Lower leg skin (tissue), 4 donors: Measurements from ENCODE around the gene SRL. TPM values are rescaled to one million over a fixed set of nuclear protein-coding genes. Genes with fewer than 3 reads are reported as not detected.

Experiments
- DNase-seq, 2 donors: peaks; one replicate each; pipeline ENCODE4 v3.0.0-alpha.2; 2019; ENCODE audit warnings: low spot score in 2 of 2
- H3K4me3 ChIP-seq: fragments of 200-600 bp; sonication (generic); 2 replicates; pipeline ENCODE4 v1.5.1; 2017; ENCODE audit warnings: mild to moderate bottlenecking, low read depth; ENCODE audit not compliant: poor library complexity, severe bottlenecking
- CTCF ChIP-seq, 3 donors: fragments of 450-650 bp; IDR thresholded peaks; one replicate each; pipeline ENCODE4 v1.5.1; 2016; ENCODE audit warnings: antibody characterized with exemption in 3 of 3, mild to moderate bottlenecking in 3 of 3, moderate library complexity in 2 of 3
- POLR2A ChIP-seq, 2 donors: fragments of 450-650 bp; IDR thresholded peaks; one replicate each; pipeline ENCODE4 v1.6.1; 2016 to 2017; ENCODE audit warnings: antibody characterized with exemption in 2 of 2, mild to moderate bottlenecking in 1 of 2, moderate library complexity in 1 of 2
- WGBS, 2 donors: methylation state at CpG; one replicate each; pipeline ENCODE4 v1.1.5; 2018; 5-methylcytosine and 5-hydroxymethylcytosine counted together
- intact Hi-C: fragments of 100-400 bp; cut with DNase I; formaldehyde crosslinking; loops from one replicate; pipeline ENCODE4 v1.15.0; 2023; ENCODE audit warnings: low total_unique reads
- total RNA-seq, 4 donors: library from RNA; depleted of rRNA; stranded (reverse); fragments of >200 nt; gene quantifications; one replicate each; pipeline ENCODE4 v1.1.0, GENCODE V29; 2016

The SRL gene
- total RNA-seq, 4 donors from 2014 or later = 0.04 to 1.0 (median 0.55) TPM

- 69 to 74% methylated on average over 7 of the region's 7 CpGs for WGBS, 2 donors
- intact Hi-C loops = no loop called here
- DNase-seq = no peak
- no peak for TF ChIP-seq CTCF (IDR thresholded peaks at IDR 0.05)
- no peak for TF ChIP-seq POLR2A (IDR thresholded peaks at IDR 0.05)
- no peak overlapping the region for H3K4me3 ChIP-seq
Measured at GRCh38 chr16:4265676-4266075, 23.8 kb upstream of the SRL start.

- no peak for TF ChIP-seq CTCF (IDR thresholded peaks at IDR 0.05)
- no peak for TF ChIP-seq POLR2A (IDR thresholded peaks at IDR 0.05)
- no peak overlapping the region for H3K4me3 ChIP-seq
- 60 to 71% methylated on average over 5 of the region's 5 CpGs for WGBS, 2 donors
- intact Hi-C loops = no loop called here
- DNase-seq = no peak
Measured at GRCh38 chr16:4264546-4264945, 22.7 kb upstream of the SRL start.

- intact Hi-C loops = no loop called here
- peak; percentile 71 to 94 for DNase-seq
- WGBS, 2 donors = 65 to 71% methylated on average over 17 to 23 of the region's 39 CpGs
- H3K4me3 ChIP-seq = no peak overlapping the region
- TF ChIP-seq POLR2A (IDR thresholded peaks at IDR 0.05) = no peak
Measured at GRCh38 chr16:4263504-4264436, 21.9 kb upstream of the SRL start.

GRCh38 chr16:4262303-4262835 lies 20.5 kb upstream of the SRL start:
- WGBS, 2 donors = 92 to 95% methylated on average over 22 of the region's 22 CpGs

GRCh38 chr16:4261557-4262172 lies 19.8 kb upstream of the SRL start:
- no peak for TF ChIP-seq CTCF (IDR thresholded peaks at IDR 0.05)
- TF ChIP-seq POLR2A (IDR thresholded peaks at IDR 0.05) = no peak
- intact Hi-C loops = no loop called here
- DNase-seq = no peak
- no peak overlapping the region for H3K4me3 ChIP-seq
- 90 to 92% methylated on average over 35 of the region's 35 CpGs for WGBS, 2 donors

More at GRCh38 chr16:4262303-4262835, 20.5 kb upstream of the SRL start:
- no peak for DNase-seq
- intact Hi-C loops = no loop called here
- TF ChIP-seq CTCF (IDR thresholded peaks at IDR 0.05) (no peak), POLR2A (IDR thresholded peaks at IDR 0.05) (no peak)
- no peak overlapping the region for H3K4me3 ChIP-seq

- TF ChIP-seq CTCF (IDR thresholded peaks at IDR 0.05) (no peak), POLR2A (IDR thresholded peaks at IDR 0.05) (no peak)
- H3K4me3 ChIP-seq = no peak overlapping the region
- intact Hi-C loops = no loop called here
- 70 to 74% methylated on average over 14 of the region's 14 CpGs for WGBS, 2 donors
- DNase-seq = no peak
Measured at GRCh38 chr16:4260360-4260759, 18.5 kb upstream of the SRL start.
